PC-9 (cell line): ENCODE measurements around the gene GIGYF1. TPM values are rescaled to one million over a fixed set of nuclear protein-coding genes. Genes with fewer than 3 reads are reported as not detected.

ENCODE experiments used
- BruUV-seq: library from RNA; stranded (reverse); fragments of 400-500 nt; replicated peaks from 2 replicates; lab custom pipeline; 2021; lab: Mats Ljungman, UMichigan
- CTCF ChIA-PET: fragments of 300-600 bp; sonication (Branson Sonifier 250); formaldehyde crosslinking; loops from one replicate; lab custom pipeline; 2022; ENCODE audit warnings: antibody characterized with exemption; lab: Charles Lee
- POLR2A ChIA-PET: fragments of 300-600 bp; sonication (Branson Sonifier 250); formaldehyde crosslinking; loops from one replicate; lab custom pipeline; 2022; ENCODE audit warnings: antibody characterized with exemption; ENCODE audit not compliant: unreplicated experiment; lab: Charles Lee
- DNase-seq, 2 experiments: peaks; one replicate each; pipeline versions ENCODE4 v3.0.0 to v3.0.0-alpha.2; 2015 to 2022; ENCODE audit warnings: mixed read lengths in 1 of 2
- H2AFZ ChIP-seq: fragments of 200-600 bp; sonication (generic); 2 replicates; pipeline ENCODE4 v1.8.1; 2017; ENCODE audit warnings: antibody characterized with exemption
- H3F3A ChIP-seq: fragments of 200-600 bp; sonication (generic); 2 replicates; pipeline ENCODE4 v1.8.1; 2017; ENCODE audit warnings: antibody characterized with exemption, mild to moderate bottlenecking, low read depth; ENCODE audit not compliant: insufficient read depth
- H3K27ac ChIP-seq: fragments of 200-600 bp; sonication (generic); 2 replicates; pipeline ENCODE4 v1.6.1; 2016; ENCODE audit warnings: mixed run types
- H3K27me3 ChIP-seq: fragments of 200-600 bp; sonication (generic); 2 replicates; pipeline ENCODE4 v1.6.1; 2016; ENCODE audit warnings: low read depth, mixed run types; ENCODE audit not compliant: insufficient read depth
- H3K36me3 ChIP-seq: fragments of 200-600 bp; sonication (generic); 2 replicates; pipeline ENCODE4 v1.6.1; 2016; ENCODE audit warnings: low read depth, mixed run types
- H3K4me1 ChIP-seq: fragments of 200-600 bp; sonication (generic); replicated peaks from 2 replicates; pipeline ENCODE4 v1.6.1; 2016; ENCODE audit warnings: mixed run types; ENCODE audit not compliant: insufficient read depth
- H3K4me2 ChIP-seq: fragments of 200-600 bp; sonication (generic); 2 replicates; pipeline ENCODE4 v1.6.1; 2017; ENCODE audit warnings: mixed run types
- H3K4me3 ChIP-seq: fragments of 200-600 bp; sonication (generic); 2 replicates; pipeline ENCODE4 v1.6.1; 2016; ENCODE audit warnings: mixed run types
- H3K79me2 ChIP-seq: fragments of 200-600 bp; sonication (generic); 2 replicates; pipeline ENCODE4 v1.6.1; 2017; ENCODE audit warnings: low read depth, mixed run types
- H3K9me2 ChIP-seq: fragments of 200-600 bp; sonication (generic); 2 replicates; pipeline ENCODE4 v1.8.1; 2017; ENCODE audit warnings: mild to moderate bottlenecking; ENCODE audit not compliant: insufficient read depth
- H3K9me3 ChIP-seq: fragments of 200-600 bp; sonication (generic); 2 replicates; pipeline ENCODE4 v1.8.1; 2016; ENCODE audit warnings: low read depth; ENCODE audit not compliant: insufficient read depth
- H4K20me1 ChIP-seq: fragments of 200-600 bp; sonication (generic); 2 replicates; pipeline ENCODE4 v1.8.1; 2017; ENCODE audit not compliant: insufficient read depth
- CTCF ChIP-seq: fragments of 200-600 bp; sonication (generic); conservative IDR thresholded peaks from 2 replicates; pipeline ENCODE4 v1.6.1; 2017; ENCODE audit warnings: mixed run types, antibody characterized with exemption, mild to moderate bottlenecking, moderate library complexity
- EZH2 ChIP-seq: fragments of 200-600 bp; sonication (generic); IDR thresholded peaks from 2 replicates; pipeline ENCODE4 v1.8.0; 2017; ENCODE audit warnings: antibody characterized with exemption, low read depth
- intact Hi-C: fragments of 100-400 bp; cut with micrococcal nuclease; formaldehyde crosslinking; loops from one replicate; pipeline ENCODE4 v1.10.0; 2022; ENCODE audit not compliant: unreplicated experiment
- total RNA-seq: library from RNA; stranded (reverse); gene quantifications from 2 replicates; pipeline ENCODE4 v1.2.3, GENCODE V29; 2021

GIGYF1 gene
- total RNA-seq, 1 experiment from 2014 or later = 55.1 TPM

GRCh38 chr7:100676501-100677306 lies 17.3 kb downstream of the GIGYF1 start:
- peaks cover 38% of the 10 kb centered on the region for H4K20me1 ChIP-seq
- no peak overlapping the region for H3K4me3 ChIP-seq
- no peaks in the 10 kb centered on the region for H3K27me3 ChIP-seq
- TF ChIP-seq EZH2 (no peak), CTCF (no peak)
- intact Hi-C loops = no loop called here
- H3K9me2 ChIP-seq = no peaks in the 10 kb centered on the region
- peaks cover 24% of the 10 kb centered on the region for H3K79me2 ChIP-seq
- BruUV-seq = no TSS peak
- H3K4me2 ChIP-seq = no peak overlapping the region
- no peak overlapping the region for H3K27ac ChIP-seq
- H3F3A ChIP-seq = peaks cover 21% of the 10 kb centered on the region; the same call in 1 of the 2 replicates
- no peak overlapping the region for H2AFZ ChIP-seq
- peaks cover 13% of the 10 kb centered on the region; the same call in 1 of the 2 replicates for H3K36me3 ChIP-seq
- H3K9me3 ChIP-seq = no peaks in the 10 kb centered on the region
- CTCF ChIA-PET = interaction anchor here (0.6 to 0.7 kb wide), 2 partner anchors 115 to 198 kb away, joined by 7 to 12 read pairs; partner anchors contain the start of gene SRRT
- POLR2A ChIA-PET = interaction anchor here (0.6 kb wide), 1 partner anchor 401 kb away, joined by 4 read pairs; no protein-coding TSS in a partner anchor
- H3K4me1 ChIP-seq = no peaks in the 10 kb centered on the region; the same call in 1 of the 2 replicates
- DNase-seq = no peak

- Histone ChIP-seq H3K27me3 (no peaks in the 10 kb centered on the region), H2AFZ (no peak overlapping the region), H3K9me2 (no peaks in the 10 kb centered on the region), H3K4me3 (peak overlapping the region; percentile 99; the same call in 1 of the 2 replicates), H3K9me3 (no peaks in the 10 kb centered on the region), H3F3A (peaks cover 24% of the 10 kb centered on the region; the same call in 1 of the 2 replicates), H4K20me1 (peaks cover 34% of the 10 kb centered on the region), H3K79me2 (peaks cover 24% of the 10 kb centered on the region), H3K36me3 (peaks cover 13% of the 10 kb centered on the region; the same call in 1 of the 2 replicates), H3K27ac (no peak overlapping the region), H3K4me1 (no peaks in the 10 kb centered on the region; the same call in 1 of the 2 replicates), H3K4me2 (peak overlapping the region; percentile 81)
- TF ChIP-seq CTCF (no peak), EZH2 (no peak)
- intact Hi-C loops = no loop called here
- CTCF ChIA-PET = interaction anchor here (0.7 kb wide), 1 partner anchor 114 kb away, joined by 7 read pairs; no protein-coding TSS in a partner anchor
- BruUV-seq = no TSS peak
- POLR2A ChIA-PET = interaction anchor here (0.5 kb wide), 1 partner anchor 720 kb away, joined by 8 read pairs; no protein-coding TSS in a partner anchor
- peak in 1 of 2 experiments; percentile 51 for DNase-seq
These were observed 18.3 kb downstream of the GIGYF1 start for GRCh38 chr7:100675581-100676350.

- Histone ChIP-seq H2AFZ (no peak overlapping the region), H3K79me2 (peaks cover 24% of the 10 kb centered on the region), H3K27ac (no peak overlapping the region), H3K36me3 (peaks cover 13% of the 10 kb centered on the region; the same call in 1 of the 2 replicates), H3K9me3 (no peaks in the 10 kb centered on the region), H3K4me2 (peak overlapping the region; percentile 81), H3K4me3 (peak overlapping the region; percentile 99; the same call in 1 of the 2 replicates), H3K4me1 (no peaks in the 10 kb centered on the region; the same call in 1 of the 2 replicates), H3K9me2 (no peaks in the 10 kb centered on the region), H3F3A (peaks cover 18% of the 10 kb centered on the region; the same call in 1 of the 2 replicates), H3K27me3 (no peaks in the 10 kb centered on the region), H4K20me1 (peaks cover 30% of the 10 kb centered on the region)
- intact Hi-C loops = no loop called here
- BruUV-seq = no TSS peak
- no peak for DNase-seq
- ChIA-PET CTCF (interaction anchor here (0.5 to 0.6 kb wide), 2 partner anchors 86 to 446 kb away, joined by 3 to 8 read pairs; no protein-coding TSS in a partner anchor), POLR2A (no interaction called here)
- TF ChIP-seq CTCF (no peak), EZH2 (no peak)
These were observed 19.0 kb downstream of the GIGYF1 start for GRCh38 chr7:100675105-100675451.
